H1 (cell line): ENCODE results near the gene IQCE. TPM values are rescaled to one million over a fixed set of nuclear protein-coding genes. Genes with fewer than 3 reads are reported as not detected.

Source experiments
- CREB1 ChIP-seq: IDR thresholded peaks from 2 replicates; pipeline ENCODE4 v1.6.1; 2012; ENCODE audit warnings: inconsistent platforms
- EGR1 ChIP-seq: IDR thresholded peaks from 2 replicates; pipeline ENCODE4 v1.6.1; 2011; ENCODE audit warnings: low read depth, low read length, borderline replicate concordance
- TBP ChIP-seq: IDR thresholded peaks from 2 replicates; pipeline ENCODE4 v1.6.1; 2011; ENCODE audit warnings: low read depth, low read length, improper control_type of control experiment
- USF2 ChIP-seq: IDR thresholded peaks from 2 replicates; pipeline ENCODE4 v1.6.1; 2011; ENCODE audit warnings: low read length, improper control_type of control experiment
- polyA plus RNA-seq, 7 experiments: library from polyadenylated mRNA; depleted of rRNA in 3 of 7; stranded (reverse) in 5 of 7; unstranded in 2 of 7; fragments of >200 nt in 5 of 7; fragments of 200-250 nt in 2 of 7; gene quantifications; 1 replicate in 5 of 7; 2 replicates in 1 of 7; 4 replicates in 1 of 7; pipeline versions ENCODE4 v1.2.1 to v1.2.3, GENCODE V29; 2011 to 2013; ENCODE audit warnings: missing spikeins in 2 of 7, mixed read lengths in 2 of 7
- total RNA-seq: library from RNA; stranded (reverse); fragmentation: NEBNext Ultra II Directional; extraction: Animal tissue kit (Norgen Biotek cat#: 25700); gene quantifications from 2 replicates; pipeline ENCODE4 v1.2.1, GENCODE V29; 2021
- TF ChIP-seq, protein P1 (sequence below): IDR thresholded peaks from 2 replicates; pipeline ENCODE4 v1.6.1; 2012; ENCODE audit warnings: inconsistent platforms
- TF ChIP-seq, protein P2 (sequence below): IDR thresholded peaks from 2 replicates; pipeline ENCODE4 v1.6.1; 2011; ENCODE audit warnings: low read depth, mild to moderate bottlenecking, low read length; ENCODE audit not compliant: insufficient read depth

IQCE gene
- total and polyA plus RNA-seq, 2 of the 8 experiments (the other 6 are each of a cell fraction or from before 2014, with no cell fraction given), result 2.2 to 4.9 TPM

DNA sequence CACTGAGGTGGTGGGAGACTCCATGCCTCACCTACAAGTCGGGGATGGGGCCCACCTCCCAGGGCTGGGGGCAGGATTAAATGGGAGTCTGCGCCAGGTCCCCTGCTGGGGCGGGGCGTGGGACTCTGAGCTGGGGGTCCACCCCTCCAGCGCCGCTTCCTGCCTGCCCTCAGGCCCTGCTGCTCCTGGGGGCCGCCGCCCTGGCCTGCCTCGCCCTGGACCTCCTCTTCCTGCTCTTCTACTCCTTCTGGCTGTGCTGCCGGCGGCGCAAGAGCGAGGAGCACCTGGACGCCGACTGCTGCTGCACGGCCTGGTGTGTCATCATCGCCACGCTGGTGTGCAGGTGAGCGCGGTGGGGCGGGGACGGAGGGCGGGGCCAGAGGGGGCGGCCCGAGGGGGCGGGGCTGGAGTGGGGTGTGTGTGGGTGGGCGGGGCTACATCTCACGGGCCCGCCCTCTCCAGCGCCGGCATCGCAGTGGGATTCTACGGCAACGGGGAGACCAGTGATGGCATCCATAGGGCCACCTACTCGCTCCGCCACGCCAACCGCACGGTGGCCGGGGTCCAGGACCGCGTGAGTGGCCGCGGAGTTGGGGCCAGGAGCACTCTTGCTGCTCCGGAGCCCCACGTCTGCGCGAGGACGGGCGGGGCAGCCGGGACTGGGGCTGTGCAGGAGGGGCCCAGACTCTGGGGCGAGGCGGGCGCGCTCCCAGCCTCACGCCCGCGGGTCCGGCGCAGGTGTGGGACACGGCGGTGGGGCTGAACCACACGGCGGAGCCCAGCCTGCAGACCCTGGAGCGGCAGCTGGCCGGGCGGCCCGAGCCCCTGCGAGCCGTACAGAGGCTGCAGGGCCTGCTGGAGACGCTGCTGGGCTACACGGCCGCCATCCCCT is 88.1 kb downstream of the IQCE start (continued):
- TF ChIP-seq CREB1, result no peak
- TF ChIP-seq USF2, result no peak
- TF ChIP-seq, protein P1, sequence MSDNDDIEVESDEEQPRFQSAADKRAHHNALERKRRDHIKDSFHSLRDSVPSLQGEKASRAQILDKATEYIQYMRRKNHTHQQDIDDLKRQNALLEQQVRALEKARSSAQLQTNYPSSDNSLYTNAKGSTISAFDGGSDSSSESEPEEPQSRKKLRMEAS, result peak; percentile 79
- no peak for TF ChIP-seq EGR1
- TF ChIP-seq, protein P2, sequence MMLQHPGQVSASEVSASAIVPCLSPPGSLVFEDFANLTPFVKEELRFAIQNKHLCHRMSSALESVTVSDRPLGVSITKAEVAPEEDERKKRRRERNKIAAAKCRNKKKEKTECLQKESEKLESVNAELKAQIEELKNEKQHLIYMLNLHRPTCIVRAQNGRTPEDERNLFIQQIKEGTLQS, result no peak
- no peak for TF ChIP-seq TBP
